ENCODE data around the gene RHEX.
"Not testable (repeated sequence)": the region's sequence is repeated elsewhere in the genome, so short reads cannot be mapped to it uniquely, and the experiment has no call there.

- TF ChIP-seq BCLAF1 (IDR thresholded peaks at IDR 0.05); NBN (conservative IDR thresholded peaks at IDR 0.05); FOXK2 (IDR thresholded peaks at IDR 0.05); ZNF7 (CRISPR knock-in tag; IDR thresholded peaks at IDR 0.05): not testable (repeated sequence)
- TF ChIP-seq, protein P1, sequence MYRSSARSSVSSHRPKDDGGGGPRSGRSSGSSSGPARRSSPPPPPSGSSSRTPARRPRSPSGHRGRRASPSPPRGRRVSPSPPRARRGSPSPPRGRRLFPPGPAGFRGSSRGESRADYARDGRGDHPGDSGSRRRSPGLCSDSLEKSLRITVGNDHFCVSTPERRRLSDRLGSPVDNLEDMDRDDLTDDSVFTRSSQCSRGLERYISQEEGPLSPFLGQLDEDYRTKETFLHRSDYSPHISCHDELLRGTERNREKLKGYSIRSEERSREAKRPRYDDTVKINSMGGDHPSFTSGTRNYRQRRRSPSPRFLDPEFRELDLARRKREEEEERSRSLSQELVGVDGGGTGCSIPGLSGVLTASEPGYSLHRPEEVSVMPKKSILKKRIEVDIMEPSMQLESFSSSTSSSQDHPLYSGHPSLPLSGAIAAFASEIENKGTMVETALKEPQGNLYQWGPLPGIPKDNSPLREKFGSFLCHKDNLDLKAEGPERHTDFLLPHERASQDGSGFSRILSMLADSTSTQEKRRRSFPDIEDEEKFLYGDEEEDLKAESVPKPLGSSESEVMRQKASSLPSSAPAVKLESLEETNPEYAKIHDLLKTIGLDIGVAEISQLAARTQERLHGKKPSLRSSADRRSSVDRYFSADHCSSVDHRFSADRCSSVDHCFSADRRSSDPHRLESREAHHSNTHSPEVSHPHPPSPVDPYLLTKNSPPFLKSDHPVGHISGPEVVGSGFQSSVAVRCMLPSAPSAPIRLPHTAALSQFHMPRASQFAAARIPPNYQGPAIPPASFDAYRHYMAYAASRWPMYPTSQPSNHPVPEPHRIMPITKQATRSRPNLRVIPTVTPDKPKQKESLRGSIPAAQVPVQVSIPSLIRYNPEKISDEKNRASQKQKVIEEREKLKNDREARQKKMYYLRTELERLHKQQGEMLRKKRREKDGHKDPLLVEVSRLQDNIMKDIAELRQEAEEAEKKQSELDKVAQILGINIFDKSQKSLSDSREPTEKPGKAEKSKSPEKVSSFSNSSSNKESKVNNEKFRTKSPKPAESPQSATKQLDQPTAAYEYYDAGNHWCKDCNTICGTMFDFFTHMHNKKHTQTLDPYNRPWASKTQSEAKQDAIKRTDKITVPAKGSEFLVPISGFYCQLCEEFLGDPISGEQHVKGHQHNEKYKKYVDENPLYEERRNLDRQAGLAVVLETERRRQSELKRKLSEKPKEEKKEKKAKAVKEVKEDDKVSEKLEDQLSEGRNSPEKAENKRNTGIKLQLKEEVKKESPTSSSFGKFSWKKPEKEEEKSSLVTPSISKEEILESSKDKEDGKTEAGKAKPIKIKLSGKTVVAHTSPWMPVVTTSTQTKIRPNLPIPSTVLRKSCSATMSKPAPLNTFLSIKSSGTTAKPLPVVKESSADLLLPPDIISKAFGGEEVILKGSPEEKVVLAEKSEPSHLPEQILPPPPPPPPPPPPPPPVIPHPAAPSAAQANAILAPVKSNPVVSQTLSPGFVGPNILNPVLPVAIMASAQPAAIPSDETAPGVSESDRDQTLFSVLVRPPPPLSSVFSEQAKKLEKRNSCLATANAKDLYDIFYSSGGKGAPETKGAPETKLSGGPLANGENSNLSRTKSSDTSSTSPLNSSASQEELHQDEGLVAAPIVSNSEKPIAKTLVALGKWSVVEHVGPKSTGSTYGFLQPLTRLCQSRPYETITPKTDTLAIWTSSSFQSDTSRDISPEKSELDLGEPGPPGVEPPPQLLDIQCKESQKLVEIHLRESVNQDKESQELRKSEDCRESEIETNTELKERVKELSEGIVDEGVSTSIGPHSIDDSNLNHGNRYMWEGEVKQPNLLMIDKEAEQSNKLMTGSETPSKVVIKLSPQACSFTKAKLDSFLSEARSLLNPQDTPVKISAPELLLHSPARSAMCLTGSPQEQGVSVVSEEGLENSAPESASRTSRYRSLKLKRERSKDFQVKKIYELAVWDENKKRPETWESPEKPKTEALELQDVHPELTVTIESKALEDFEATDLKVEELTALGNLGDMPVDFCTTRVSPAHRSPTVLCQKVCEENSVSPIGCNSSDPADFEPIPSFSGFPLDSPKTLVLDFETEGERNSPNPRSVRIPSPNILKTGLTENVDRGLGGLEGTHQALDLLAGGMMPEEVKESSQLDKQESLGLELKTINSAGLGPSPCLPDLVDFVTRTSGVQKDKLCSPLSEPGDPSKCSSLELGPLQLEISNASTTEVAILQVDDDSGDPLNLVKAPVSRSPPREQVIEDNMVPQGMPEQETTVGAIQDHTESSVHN (CRISPR knock-in tag; IDR thresholded peaks at IDR 0.05): not testable (repeated sequence)
- TF ChIP-seq, protein P2, sequence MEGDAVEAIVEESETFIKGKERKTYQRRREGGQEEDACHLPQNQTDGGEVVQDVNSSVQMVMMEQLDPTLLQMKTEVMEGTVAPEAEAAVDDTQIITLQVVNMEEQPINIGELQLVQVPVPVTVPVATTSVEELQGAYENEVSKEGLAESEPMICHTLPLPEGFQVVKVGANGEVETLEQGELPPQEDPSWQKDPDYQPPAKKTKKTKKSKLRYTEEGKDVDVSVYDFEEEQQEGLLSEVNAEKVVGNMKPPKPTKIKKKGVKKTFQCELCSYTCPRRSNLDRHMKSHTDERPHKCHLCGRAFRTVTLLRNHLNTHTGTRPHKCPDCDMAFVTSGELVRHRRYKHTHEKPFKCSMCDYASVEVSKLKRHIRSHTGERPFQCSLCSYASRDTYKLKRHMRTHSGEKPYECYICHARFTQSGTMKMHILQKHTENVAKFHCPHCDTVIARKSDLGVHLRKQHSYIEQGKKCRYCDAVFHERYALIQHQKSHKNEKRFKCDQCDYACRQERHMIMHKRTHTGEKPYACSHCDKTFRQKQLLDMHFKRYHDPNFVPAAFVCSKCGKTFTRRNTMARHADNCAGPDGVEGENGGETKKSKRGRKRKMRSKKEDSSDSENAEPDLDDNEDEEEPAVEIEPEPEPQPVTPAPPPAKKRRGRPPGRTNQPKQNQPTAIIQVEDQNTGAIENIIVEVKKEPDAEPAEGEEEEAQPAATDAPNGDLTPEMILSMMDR (CRISPR knock-in tag; IDR thresholded peaks at IDR 0.05): peak; percentile 11; the same call in 1 of the 2 replicates
Observed at GRCh38 chr1:206055639-206056323, 2.8 kb downstream of the RHEX start.

Data from HepG2 (cell line).